ENCODE measurements around the gene ATP2B2. TPM values are rescaled to one million over a fixed set of nuclear protein-coding genes. Genes with fewer than 3 reads are reported as not detected.

The ATP2B2 gene
- not detected in 2 replicates for total RNA-seq

DNA sequence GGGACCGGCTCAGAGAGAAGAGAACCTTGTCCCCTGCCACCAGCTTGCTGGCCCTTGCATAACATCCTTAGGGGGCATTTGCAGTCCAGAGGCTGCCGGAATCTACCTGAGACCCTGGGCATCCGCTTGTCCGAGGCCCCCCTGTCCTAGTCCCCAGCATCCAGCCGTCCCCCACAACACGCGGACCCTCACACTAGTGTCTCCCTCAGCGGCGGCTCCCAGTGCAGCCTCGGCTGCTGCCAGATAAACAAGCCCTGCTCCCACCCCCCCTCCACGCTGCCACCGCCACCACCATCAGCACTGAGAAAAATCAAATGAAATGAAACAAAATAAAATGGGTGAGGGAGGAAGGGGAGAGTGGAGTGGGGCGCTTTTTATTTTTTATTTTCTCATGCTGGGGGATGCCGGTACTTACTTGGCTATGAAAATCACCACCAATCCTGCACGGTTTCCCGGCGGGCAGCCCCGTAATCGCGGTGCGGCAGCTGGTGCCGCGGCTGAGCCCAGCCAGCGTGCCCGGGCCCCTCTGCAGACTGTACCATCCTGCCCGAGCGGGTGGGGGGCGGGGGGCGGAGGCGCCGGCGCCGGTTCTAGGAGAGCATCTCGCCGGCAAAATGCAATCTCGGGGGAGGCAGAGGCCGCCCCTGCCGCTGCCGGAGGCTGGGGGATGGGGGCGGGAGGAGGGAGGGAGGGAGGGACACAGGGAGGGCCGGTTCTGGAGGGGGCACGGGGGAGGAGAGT lies at the start of gene ATP2B2:
ATP2B2 (minus strand) TSS at position 537 of the 741 bp plus-strand sequence. CDS start 56,043 bp downstream, outside the sequence.

DNA sequence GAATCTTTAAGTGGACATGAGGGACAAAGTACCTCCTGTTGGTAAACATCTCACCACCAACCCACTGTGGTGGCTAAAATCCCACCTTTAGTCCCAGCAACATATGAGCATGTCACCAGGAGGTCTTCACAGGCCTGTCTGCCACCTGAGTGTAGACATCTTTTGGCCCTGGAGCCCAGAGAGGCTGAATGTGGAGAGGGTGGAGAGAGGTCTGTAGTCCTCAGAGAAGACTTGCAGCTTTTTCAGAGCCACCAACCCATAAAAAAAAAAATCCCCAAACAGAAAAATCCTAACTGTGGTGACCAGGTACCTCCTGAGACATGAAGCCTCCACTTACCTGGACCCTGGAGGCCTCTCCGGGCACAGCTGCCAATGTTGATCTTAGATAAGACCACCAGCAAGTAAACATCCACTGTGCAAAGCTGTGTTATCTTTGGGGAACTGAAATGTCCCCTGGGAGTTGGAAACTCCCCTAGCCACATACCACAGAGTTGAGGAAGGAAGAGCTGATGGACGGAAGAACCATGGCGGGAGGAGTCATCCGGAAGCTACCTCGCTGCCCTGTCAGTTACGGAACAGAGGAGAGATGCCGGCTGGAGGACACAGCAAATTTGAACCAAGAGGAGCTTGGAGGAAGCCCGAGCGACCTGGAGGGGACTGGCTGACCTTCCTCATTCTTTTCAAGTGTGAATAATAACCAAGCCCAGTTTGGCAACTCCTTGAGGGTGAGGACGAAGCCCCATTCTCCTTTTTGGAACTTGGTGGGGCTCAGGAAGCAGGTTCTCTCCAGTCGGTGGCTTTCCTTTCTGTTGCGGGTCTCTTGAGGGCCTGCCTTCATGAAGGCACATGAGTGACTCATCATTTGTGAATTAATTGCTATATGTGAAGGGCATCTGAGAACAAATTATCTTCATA lies 212.6 kb downstream of the ATP2B2 start, which contains the start of gene GHRL:
GHRL (minus strand) TSS at position 443 of the 915 bp plus-strand sequence. CDS start 2,767 bp downstream, outside the sequence.

Other genes with a start within 250 kb of the ATP2B2 start
- not detected in 2 replicates for gene GHRL, start 212.6 kb downstream of the ATP2B2 start, total RNA-seq
- gene SEC13, start 184.5 kb downstream of the ATP2B2 start, total RNA-seq, result 298 and 328 TPM in 2 replicates

Measured in bronchus fibroblast of lung (primary cell).